Fibroblast of skin of left biceps (primary cell): ENCODE measurements around the gene AFP.

Experiments used
- DNase-seq, 2 experiments: peaks; one replicate each; pipeline ENCODE4 v3.0.0-alpha.2; 2013; ENCODE audit warnings: low read depth in 2 of 2

Gene AFP

DNA sequence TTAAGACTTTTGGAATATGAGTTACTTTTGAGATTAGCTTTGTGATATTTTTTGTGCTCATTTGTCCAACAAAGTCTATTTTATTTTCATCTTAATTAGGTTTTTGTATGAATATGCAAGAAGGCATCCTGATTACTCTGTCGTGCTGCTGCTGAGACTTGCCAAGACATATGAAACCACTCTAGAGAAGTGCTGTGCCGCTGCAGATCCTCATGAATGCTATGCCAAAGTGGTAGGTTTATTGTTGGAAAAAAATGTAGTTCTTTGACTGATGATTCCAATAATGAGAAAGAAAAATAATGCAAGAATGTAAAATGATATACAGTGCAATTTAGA, 21.1 kb upstream of the AFP start:
- no peak for DNase-seq

DNA sequence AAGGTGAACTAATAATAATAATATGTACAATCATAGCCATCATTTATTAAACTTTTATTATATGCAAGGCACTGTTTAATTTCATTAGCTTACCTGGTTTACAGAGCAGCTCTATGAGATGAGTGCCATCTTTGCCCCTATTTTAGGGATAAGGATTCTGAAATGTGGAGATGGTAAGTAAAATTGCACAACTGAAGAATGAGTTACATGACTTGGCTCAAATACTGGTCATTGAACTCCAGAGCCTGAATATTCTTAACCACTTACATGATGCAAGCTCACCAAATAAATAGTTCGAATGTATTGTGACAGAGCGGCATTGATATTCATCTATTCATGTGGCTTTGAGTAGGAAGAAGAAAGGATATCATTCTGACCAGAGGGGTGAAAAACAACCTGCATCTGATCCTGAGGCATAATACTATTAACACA, 20.2 kb upstream of the AFP start:
- DNase-seq: no peak

DNA sequence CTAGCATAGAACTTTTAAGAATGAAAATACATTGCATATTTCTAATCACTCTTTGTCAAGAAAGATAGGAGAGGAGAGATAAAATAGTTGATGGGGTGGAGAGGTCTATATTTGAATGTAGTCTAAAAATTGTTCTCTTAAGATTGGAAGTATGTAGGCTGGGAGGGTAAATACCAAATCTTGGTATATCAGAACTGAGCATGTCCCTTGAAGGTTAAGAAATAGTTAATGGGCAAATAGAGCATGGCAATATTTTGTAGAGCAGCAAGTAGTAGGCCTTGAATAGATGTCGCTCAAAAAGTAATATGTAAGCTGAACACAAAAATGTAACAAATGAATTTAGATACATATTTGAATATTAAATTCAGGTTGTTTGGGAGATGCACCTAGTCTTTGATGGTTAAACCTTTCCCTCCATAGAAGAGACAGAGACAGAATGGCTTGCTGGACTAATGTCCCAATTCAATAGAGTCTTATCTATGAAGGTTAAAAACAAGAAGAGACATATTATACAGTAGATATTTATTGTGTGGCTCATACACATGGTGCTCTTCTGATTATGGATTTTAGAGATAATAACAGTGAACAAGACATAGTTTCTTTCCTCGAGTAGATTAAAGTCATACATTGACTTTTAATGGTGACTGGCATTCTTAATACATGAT, 19.5 kb upstream of the AFP start:
- DNase-seq: no peak

DNA sequence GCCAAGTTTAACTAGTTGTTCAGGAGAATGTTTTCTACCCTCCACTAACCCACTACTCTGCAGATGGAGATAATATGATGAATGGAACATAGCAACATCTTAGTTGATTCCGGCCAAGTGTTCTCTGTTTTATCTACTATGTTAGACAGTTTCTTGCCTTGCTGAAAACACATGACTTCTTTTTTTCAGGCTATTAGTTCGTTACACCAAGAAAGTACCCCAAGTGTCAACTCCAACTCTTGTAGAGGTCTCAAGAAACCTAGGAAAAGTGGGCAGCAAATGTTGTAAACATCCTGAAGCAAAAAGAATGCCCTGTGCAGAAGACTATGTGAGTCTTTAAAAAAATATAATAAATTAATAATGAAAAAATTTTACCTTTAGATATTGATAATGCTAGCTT, 18.7 kb upstream of the AFP start:
- no peak for DNase-seq

DNA sequence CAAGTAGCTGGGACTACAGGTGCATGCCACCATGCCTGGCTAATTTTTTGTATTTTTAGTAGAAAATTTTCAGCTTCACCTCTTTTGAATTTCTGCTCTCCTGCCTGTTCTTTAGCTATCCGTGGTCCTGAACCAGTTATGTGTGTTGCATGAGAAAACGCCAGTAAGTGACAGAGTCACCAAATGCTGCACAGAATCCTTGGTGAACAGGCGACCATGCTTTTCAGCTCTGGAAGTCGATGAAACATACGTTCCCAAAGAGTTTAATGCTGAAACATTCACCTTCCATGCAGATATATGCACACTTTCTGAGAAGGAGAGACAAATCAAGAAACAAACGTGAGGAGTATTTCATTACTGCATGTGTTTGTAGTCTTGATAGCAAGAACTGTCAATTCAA, 18.0 kb upstream of the AFP start:
- DNase-seq: no peak

DNA sequence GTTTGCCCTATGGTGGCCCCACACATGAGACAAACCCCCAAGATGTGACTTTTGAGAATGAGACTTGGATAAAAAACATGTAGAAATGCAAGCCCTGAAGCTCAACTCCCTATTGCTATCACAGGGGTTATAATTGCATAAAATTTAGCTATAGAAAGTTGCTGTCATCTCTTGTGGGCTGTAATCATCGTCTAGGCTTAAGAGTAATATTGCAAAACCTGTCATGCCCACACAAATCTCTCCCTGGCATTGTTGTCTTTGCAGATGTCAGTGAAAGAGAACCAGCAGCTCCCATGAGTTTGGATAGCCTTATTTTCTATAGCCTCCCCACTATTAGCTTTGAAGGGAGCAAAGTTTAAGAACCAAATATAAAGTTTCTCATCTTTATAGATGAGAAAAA, 17.3 kb upstream of the AFP start:
- no peak for DNase-seq

DNA sequence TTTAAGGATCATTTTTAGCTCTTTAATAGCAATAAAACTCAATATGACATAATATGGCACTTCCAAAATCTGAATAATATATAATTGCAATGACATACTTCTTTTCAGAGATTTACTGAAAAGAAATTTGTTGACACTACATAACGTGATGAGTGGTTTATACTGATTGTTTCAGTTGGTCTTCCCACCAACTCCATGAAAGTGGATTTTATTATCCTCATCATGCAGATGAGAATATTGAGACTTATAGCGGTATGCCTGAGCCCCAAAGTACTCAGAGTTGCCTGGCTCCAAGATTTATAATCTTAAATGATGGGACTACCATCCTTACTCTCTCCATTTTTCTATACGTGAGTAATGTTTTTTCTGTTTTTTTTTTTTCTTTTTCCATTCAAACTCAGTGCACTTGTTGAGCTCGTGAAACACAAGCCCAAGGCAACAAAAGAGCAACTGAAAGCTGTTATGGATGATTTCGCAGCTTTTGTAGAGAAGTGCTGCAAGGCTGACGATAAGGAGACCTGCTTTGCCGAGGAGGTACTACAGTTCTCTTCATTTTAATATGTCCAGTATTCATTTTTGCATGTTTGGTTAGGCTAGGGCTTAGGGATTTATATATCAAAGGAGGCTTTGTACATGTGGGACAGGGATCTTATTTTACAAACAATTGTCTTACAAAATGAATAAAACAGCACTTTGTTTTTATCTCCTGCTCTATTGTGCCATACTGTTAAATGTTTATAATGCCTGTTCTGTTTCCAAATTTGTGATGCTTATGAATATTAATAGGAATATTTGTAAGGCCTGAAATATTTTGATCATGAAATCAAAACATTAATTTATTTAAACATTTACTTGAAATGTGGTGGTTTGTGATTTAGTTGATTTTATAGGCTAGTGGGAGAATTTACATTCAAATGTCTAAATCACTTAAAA, 16.6 kb upstream of the AFP start:
- no peak for DNase-seq

DNA sequence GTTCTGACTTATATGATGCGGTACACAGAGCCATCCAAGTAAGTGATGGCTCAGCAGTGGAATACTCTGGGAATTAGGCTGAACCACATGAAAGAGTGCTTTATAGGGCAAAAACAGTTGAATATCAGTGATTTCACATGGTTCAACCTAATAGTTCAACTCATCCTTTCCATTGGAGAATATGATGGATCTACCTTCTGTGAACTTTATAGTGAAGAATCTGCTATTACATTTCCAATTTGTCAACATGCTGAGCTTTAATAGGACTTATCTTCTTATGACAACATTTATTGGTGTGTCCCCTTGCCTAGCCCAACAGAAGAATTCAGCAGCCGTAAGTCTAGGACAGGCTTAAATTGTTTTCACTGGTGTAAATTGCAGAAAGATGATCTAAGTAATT, 15.4 kb upstream of the AFP start:
- DNase-seq: no peak

DNA sequence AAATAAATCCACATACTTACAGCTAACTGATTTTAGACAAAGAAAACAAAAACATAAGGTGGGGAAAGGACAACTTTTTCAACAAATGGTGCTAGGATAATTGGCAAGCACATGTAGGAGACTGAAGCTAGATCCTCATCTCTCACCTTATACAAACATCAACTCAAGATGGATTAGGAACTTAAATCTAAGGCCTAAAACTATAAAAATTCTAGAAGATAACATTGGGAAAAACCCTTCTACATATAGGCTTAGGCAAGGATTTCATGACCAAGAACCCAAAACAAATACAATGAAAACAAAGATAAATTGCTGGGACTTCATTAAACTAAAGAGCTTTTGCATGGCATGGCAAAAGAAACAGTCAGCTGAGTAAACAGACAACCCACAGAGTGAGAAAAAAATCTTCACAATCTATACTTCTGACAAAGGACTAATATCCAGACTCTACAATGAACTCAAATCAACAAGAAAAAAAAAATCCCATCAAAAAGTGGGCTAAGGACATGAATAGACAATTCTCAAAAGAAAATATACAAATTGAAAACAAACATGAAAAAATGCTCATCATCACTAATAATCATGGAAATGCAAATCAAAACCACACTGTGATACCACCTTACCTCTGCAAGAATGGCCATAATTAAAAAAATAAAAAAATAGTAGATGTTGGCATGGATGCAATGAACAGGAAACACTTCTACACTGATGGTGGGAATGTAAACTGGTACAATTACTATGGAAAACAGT, 14.1 kb upstream of the AFP start:
- DNase-seq: no peak

DNA sequence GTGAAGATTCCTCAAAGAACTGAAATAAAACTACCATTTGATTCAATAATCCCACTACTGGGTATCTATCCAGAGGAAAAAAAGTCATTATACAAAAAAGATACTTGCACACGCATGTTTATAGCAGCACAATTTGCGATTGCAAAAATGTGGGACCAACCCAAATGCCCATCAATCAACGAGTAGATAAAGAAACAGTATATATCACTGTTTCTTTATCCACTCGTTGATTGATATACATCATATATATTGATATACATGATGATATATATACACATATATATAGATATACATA, 13.6 kb upstream of the AFP start:
- no peak for DNase-seq

DNA sequence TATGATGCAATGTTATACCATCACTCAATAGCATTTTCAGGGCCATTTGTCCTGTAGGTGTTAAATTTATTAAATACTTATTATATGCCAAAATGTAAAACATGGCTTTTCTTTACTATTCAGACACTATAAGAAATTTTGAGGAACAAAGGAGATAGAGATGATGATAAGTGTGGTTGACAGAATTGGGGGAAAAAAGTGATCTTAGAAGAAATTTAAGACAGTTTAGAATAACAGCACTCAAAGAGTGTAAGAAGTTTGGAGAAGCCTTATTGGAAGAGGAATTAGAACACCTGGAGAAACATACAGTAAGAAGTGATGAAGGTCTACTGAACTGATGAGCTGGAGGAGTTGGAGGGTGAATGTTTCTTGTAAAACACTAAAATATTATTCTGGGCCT, 12.8 kb upstream of the AFP start:
- DNase-seq: no peak

DNA sequence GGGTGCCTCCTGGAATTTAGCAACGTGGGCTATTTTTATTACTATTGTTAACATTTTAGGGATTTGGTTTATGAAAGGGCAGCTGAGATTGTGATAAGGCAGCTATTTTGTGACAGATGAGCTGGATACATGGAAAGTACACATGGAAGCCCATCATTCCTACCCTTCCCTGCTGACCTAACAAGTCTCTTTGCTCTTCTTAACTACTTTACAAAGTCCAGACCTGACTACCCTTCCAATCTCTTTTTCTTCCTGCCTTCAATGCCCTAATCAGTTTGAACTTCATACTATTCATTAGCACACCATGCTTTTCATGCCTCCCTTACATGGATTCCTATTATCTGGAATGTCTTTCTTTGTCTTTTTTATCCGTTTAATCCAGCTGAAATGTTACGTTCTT, 9.4 kb upstream of the AFP start:
- no peak for DNase-seq

DNA sequence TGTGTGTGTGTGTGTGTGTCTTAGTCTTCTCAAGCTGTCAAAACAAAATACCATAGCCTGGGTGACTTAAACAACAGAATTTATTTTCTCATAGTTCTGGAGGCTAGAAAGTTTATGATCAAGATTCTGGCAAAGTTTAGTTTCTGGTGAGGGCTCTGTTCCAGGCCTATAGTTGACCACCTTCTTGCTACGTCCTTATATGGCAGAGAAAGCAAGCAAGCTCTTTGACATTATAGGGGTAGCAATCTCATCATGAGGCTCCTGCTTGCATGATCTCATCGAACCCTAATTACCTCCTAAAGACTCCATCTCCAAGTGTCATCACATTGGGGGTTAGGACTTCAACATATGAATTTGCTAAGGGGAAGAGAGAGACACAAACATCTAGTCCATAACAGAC, 6.9 kb upstream of the AFP start:
- no peak for DNase-seq

DNA sequence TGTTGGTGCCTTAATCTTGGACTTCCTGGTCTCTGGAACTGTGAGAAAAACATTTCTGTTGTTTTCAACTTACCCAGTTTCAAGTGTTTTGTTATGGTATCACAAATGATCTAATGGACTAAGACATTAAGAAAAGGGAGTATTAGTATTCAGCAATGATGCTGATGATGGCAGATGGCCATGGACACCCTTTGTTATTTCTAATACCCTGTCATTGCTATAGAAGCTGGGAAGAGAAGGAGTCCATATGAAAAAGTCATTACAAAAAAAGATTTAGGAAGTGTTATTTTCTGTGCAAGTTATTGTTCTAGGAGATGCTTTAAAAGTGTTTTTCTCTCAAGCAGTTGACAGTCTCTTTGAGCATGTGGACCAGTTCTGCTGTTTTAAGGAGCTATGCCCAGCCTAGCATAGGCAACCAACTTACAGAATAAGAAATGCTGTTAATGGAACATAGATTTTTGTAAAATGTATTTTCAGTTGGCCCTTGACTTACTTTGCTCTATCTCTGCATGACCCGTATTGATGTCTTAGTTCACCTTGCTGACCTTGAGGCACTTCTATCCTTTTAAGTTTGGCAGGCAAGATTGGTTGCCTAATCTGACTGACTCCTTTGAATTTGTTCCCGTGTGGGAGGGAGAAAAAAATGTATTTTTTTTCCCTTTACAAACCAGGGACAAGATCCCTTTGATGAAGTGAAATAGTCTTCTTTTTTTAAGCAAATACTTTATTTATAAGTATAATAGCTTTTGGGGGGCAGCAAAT, 6.0 kb upstream of the AFP start:
- DNase-seq: no peak

DNA sequence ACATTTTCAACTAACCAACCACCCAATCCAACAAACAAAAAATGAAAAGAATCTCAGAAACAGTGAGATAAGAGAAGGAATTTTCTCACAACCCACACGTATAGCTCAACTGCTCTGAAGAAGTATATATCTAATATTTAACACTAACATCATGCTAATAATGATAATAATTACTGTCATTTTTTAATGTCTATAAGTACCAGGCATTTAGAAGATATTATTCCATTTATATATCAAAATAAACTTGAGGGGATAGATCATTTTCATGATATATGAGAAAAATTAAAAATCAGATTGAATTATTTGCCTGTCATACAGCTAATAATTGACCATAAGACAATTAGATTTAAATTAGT, 4.2 kb upstream of the AFP start:
- no peak for DNase-seq

DNA sequence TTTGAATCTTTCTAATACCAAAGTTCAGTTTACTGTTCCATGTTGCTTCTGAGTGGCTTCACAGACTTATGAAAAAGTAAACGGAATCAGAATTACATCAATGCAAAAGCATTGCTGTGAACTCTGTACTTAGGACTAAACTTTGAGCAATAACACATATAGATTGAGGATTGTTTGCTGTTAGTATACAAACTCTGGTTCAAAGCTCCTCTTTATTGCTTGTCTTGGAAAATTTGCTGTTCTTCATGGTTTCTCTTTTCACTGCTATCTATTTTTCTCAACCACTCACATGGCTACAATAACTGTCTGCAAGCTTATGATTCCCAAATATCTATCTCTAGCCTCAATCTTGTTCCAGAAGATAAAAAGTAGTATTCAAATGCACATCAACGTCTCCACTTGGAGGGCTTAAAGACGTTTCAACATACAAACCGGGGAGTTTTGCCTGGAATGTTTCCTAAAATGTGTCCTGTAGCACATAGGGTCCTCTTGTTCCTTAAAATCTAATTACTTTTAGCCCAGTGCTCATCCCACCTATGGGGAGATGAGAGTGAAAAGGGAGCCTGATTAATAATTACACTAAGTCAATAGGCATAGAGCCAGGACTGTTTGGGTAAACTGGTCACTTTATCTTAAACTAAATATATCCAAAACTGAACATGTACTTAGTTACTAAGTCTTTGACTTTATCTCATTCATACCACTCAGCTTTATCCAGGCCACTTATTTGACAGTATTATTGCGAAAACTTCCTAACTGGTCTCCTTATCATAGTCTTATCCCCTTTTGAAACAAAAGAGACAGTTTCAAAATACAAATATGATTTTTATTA, 3.6 kb upstream of the AFP start:
- no peak for DNase-seq

DNA sequence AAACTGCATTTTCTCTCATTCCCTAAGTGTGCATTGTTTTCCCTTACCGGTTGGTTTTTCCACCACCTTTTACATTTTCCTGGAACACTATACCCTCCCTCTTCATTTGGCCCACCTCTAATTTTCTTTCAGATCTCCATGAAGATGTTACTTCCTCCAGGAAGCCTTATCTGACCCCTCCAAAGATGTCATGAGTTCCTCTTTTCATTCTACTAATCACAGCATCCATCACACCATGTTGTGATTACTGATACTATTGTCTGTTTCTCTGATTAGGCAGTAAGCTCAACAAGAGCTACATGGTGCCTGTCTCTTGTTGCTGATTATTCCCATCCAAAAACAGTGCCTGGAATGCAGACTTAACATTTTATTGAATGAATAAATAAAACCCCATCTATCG, 2.9 kb upstream of the AFP start:
- DNase-seq: no peak

DNA sequence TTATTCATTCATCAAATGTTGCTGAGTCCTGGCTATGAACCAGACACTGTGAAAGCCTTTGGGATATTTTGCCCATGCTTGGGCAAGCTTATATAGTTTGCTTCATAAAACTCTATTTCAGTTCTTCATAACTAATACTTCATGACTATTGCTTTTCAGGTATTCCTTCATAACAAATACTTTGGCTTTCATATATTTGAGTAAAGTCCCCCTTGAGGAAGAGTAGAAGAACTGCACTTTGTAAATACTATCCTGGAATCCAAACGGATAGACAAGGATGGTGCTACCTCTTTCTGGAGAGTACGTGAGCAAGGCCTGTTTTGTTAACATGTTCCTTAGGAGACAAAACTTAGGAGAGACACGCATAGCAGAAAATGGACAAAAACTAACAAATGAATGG, 1.7 kb upstream of the AFP start:
- DNase-seq: no peak

DNA sequence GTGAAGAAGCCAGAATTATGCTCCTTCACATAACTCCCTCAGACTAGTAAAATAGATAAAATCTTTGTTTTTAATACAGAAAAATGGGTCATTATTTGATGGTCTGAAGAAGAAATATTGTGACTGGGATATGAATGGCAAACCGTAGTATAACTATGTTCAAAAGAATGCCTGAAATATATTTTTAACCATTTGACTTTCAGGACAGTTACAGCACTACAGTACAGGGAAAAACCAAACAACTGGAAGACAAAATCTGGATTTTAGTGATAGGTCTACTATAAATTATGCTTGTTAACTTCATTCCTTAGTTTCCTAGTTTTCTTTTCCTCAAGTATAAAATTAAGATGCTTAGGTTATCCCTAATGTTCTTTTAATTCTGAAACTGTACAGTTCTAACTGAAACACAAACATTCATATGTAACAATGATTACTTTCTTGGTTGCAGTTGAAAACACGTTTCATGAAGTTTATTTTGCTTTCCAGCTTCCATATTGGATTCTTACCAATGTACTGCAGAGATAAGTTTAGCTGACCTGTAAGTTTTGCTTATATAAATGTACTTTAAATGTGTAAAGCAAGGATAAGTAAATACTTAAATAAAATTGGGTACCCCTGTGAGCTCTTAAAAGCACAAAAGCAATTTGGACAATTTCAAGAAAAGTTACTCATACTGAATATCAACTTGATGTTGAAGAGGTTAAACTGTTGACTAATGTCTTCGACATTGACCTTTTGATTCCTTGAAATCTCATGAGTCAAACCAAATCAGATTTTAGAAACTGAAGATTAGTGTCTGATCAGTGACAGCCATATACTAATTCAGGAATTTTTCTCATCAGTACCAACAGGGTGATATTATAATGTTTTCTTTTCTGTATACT, 895 bp downstream of the AFP start:
- DNase-seq: no peak

DNA sequence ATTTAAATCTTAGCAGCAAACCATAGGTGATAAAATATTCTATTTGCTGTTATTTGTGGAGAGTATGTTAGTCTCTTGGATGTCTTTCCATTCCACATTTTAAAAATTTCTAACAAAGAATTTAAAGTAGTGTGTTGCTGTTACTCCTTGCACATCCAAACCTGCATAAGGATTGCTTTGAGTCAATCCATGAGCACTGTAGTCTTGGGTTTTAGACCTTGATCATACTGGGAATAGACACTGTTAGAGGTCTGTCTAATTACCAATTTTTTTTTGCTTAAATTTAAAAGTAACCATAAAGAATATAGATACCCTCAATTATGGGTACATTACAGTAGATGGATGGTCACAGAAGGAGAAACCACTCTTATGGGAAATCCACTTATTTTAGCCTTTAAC, 1.5 kb downstream of the AFP start:
- DNase-seq: no peak

DNA sequence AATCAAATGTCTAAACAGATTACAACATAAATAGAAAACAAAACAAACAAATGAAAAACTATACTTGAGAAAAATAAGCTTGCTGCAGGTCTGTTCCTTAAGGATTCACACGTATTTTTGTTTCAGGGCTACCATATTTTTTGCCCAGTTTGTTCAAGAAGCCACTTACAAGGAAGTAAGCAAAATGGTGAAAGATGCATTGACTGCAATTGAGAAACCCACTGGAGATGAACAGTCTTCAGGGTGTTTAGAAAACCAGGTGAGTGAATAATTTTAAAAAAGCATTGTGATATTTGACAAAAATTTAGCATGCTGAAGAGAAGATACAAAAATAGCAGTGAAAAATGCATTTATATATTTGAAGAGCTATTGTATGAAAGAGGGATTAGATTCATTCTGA, 2.0 kb downstream of the AFP start:
- no peak for DNase-seq
